RWPE2 (cell line): ENCODE results near the gene SLCO3A1.

Source experiments
- ATAC-seq: fragments of 200-7000 bp; cut with Tn5 transposase; 3 replicates; pipeline ENCODE4 v1.9.1; 2021; ENCODE audit warnings: low read depth
- DNase-seq: peaks from one replicate; pipeline ENCODE4 v3.0.0-alpha.2; 2020; ENCODE audit warnings: low spot score
- H3K27ac ChIP-seq: fragments of 450-650 bp; 2 replicates; pipeline ENCODE4 v1.5.1; 2017; ENCODE audit warnings: mild to moderate bottlenecking; ENCODE audit not compliant: poor library complexity, severe bottlenecking
- H3K27me3 ChIP-seq: fragments of 250-450 bp; sonication (Bioruptor Pico); 2 replicates; pipeline ENCODE4 v1.5.1; 2021; ENCODE audit warnings: mild to moderate bottlenecking, moderate library complexity; ENCODE audit not compliant: insufficient read depth, poor library complexity, severe bottlenecking
- H3K36me3 ChIP-seq: fragments of 250-450 bp; sonication (Bioruptor Pico); 2 replicates; pipeline ENCODE4 v1.5.1; 2020; ENCODE audit warnings: low read depth, mild to moderate bottlenecking, moderate library complexity
- H3K4me1 ChIP-seq: fragments of 250-450 bp; sonication (Bioruptor Pico); 2 replicates; pipeline ENCODE4 v1.5.1; 2021; ENCODE audit warnings: mild to moderate bottlenecking, moderate library complexity; ENCODE audit not compliant: insufficient read depth, poor library complexity, severe bottlenecking
- H3K4me3 ChIP-seq: fragments of 250-450 bp; sonication (Bioruptor Pico); 2 replicates; pipeline ENCODE4 v1.5.1; 2021; ENCODE audit warnings: mild to moderate bottlenecking, moderate library complexity; ENCODE audit not compliant: severe bottlenecking
- H3K9me3 ChIP-seq: fragments of 250-450 bp; sonication (Bioruptor Pico); 2 replicates; pipeline ENCODE4 v1.5.1; 2021; ENCODE audit warnings: mild to moderate bottlenecking, moderate library complexity; ENCODE audit not compliant: severe bottlenecking
- CTCF ChIP-seq: fragments of 450-650 bp; IDR thresholded peaks from one replicate; pipeline ENCODE4 v1.5.1; 2017; ENCODE audit warnings: mild to moderate bottlenecking, moderate library complexity; ENCODE audit not compliant: poor library complexity, severe bottlenecking

The SLCO3A1 gene

DNA sequence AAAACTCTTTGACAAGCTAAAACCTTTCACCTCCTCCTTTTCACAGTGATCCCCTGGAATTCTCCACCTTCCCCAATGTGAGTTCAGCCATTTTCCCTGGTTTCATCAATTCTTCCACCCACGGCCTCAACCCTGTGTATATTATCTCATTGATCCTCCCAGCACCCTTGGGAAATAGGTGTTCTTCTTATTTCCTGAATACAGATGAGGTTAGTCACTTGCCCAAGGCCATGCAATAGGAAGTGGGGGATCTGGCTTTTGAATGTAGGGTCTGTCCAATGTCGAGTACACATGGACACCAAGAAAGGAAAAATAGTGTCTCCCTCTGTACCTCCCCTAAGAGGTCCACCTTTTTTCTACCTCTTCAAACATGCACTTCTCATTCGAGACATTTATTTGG, 277.4 kb downstream of the SLCO3A1 start:
- TF ChIP-seq CTCF, result no peak
- Histone ChIP-seq H3K36me3 (no peaks in the 10 kb centered on the region), H3K4me3 (no peak overlapping the region), H3K27me3 (no peaks in the 10 kb centered on the region), H3K27ac (peak overlapping the region; percentile 9), H3K4me1 (peaks cover 10% of the 10 kb centered on the region), H3K9me3 (no peaks in the 10 kb centered on the region)
- DNase-seq (no peak), ATAC-seq (peak; percentile 82)

GRCh38 chr15:92132982-92133755, 279.7 kb downstream of the SLCO3A1 start:
- Histone ChIP-seq H3K4me1 (peaks cover 10% of the 10 kb centered on the region), H3K36me3 (no peaks in the 10 kb centered on the region), H3K9me3 (no peaks in the 10 kb centered on the region), H3K27ac (no peak overlapping the region), H3K4me3 (no peak overlapping the region), H3K27me3 (no peaks in the 10 kb centered on the region)
- DNase-seq (no peak), ATAC-seq (no peak)
- no peak for TF ChIP-seq CTCF

- Histone ChIP-seq H3K36me3 (no peaks in the 10 kb centered on the region), H3K27me3 (no peaks in the 10 kb centered on the region), H3K4me3 (no peak overlapping the region), H3K27ac (no peak overlapping the region), H3K9me3 (no peaks in the 10 kb centered on the region), H3K4me1 (peaks cover 9% of the 10 kb centered on the region)
- no peak for DNase-seq
- TF ChIP-seq CTCF, result no peak
- peak; percentile 99 for ATAC-seq
These were observed 287.3 kb downstream of the SLCO3A1 start for GRCh38 chr15:92140796-92141195.

- no peak for TF ChIP-seq CTCF
- Histone ChIP-seq H3K4me1 (peaks cover 9% of the 10 kb centered on the region), H3K36me3 (no peaks in the 10 kb centered on the region), H3K27ac (no peak overlapping the region), H3K4me3 (no peak overlapping the region), H3K9me3 (no peaks in the 10 kb centered on the region), H3K27me3 (no peaks in the 10 kb centered on the region)
- ATAC-seq (no peak), DNase-seq (no peak)
These were observed 288.1 kb downstream of the SLCO3A1 start for GRCh38 chr15:92141607-92142006.
